NCI-H2171 (cell line): ENCODE measurements around the gene SCN2A.
"Not testable (repeated sequence)": the region's sequence is repeated elsewhere in the genome, so short reads cannot be mapped to it uniquely, and the experiment has no call there.

Experiments
- DNase-seq: peaks from one replicate; lab custom pipeline; 2025; lab: John Stamatoyannopoulos, UW

Gene SCN2A

DNA sequence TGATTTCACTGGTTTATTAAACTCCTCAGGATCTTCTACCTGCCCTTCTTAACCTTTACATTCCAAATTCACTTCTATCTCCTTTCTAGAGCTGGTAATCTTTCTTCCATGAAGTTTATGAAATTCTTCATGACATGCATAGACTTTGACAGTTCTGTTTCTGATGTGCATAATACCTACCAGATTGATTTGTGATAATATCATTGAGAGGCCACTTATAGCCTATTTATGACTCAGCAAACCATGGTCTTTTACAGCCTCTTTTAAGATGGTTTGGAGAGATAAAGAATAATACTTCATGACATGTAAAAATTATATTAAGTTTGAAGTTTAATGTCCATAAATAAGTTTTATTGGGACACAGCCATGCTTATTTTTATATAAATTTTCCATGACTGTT lies 14.0 kb downstream of the SCN2A start:
- DNase-seq, result no peak

GRCh38 chr2:165256618-165257017 lies 17.4 kb downstream of the SCN2A start:
- no peak for DNase-seq

DNA sequence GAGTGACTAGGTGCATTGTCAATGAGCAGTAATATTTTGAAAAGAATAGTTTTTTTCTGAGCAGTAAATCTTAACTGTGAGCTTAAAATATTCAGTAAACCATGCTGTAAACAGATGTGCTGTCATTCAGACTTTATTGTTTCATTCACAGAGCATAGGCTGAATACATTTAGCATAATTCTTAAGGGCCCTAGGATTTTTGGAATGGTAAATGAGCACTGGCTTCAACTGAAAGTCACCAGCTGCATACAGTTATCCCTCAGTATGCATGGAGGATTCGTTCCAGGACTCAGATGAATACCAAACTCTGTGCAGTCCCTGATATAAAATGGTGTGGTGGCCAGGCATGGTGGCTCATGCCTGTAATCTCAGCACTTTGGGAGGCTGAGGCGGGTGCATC lies 21.1 kb downstream of the SCN2A start:
- not testable (repeated sequence) for DNase-seq

GRCh38 chr2:165268754-165269153 lies 29.5 kb downstream of the SCN2A start:
- DNase-seq, result no peak

DNA sequence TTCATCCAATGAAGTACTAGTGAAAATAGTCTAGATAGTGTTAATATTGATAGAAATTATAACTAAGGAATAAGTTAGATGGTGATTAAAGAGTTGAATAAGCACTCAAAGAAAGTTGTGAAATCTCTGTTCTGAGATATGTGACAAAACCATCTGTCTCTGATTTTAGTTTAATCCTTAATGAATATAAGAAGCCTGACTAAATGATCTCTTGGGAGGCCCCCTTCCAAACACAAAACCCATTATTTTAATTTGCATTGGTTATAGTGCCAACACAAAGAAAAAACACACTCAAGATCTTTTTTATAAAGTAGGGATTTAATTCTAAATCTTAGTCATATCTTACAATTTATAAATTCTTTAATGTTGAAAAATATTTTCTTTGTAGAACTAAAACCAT lies 34.0 kb downstream of the SCN2A start:
- no peak for DNase-seq

DNA sequence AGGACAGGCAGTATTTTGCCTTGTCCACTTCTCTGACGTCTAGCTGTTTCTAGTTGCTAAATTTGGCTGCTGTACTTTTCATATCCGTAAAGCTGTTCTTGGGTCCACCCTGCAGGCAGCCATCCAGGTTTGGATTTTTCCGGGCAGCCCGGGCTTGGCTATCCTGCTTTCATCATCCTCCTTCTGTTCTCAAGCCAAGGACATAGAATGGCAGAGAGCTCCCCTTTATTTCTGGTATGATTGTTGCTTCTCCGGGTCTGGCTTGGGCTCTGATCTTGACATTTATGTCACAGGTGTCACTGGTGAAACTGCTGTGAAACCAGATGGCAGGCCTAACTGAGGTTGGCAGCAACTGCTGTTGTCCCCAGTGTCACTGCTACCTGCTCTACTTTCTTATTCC lies 35.5 kb downstream of the SCN2A start:
- DNase-seq, result peak; percentile 7

GRCh38 chr2:165275932-165276331 lies 36.7 kb downstream of the SCN2A start:
- no peak for DNase-seq

GRCh38 chr2:165277295-165277694 lies 38.1 kb downstream of the SCN2A start:
- no peak for DNase-seq

- no peak for DNase-seq
Measured at GRCh38 chr2:165277860-165278656, 38.8 kb downstream of the SCN2A start.

- no peak for DNase-seq
Measured at GRCh38 chr2:165280356-165280755, 41.1 kb downstream of the SCN2A start.

- no peak for DNase-seq
Measured at GRCh38 chr2:165281387-165281786, 42.2 kb downstream of the SCN2A start.

DNA sequence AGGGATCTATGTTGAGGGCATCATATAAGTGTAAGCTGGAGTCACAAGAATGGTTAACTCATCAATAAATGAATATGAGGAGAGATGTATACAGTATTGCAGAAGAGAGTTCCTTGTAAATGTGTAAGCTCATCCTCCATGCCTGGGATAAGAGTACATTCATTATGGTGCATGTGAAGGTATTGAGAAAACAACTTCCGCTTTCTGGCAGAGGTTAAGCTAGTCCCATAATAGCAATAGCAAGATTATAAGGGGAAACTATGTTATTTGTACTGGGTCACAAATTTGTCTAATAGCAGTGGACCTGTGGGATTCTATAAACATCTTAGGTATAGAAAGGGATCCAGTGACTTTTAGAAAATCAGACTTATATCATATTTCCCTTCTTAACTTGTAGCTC lies 44.1 kb downstream of the SCN2A start:
- DNase-seq, result no peak

DNA sequence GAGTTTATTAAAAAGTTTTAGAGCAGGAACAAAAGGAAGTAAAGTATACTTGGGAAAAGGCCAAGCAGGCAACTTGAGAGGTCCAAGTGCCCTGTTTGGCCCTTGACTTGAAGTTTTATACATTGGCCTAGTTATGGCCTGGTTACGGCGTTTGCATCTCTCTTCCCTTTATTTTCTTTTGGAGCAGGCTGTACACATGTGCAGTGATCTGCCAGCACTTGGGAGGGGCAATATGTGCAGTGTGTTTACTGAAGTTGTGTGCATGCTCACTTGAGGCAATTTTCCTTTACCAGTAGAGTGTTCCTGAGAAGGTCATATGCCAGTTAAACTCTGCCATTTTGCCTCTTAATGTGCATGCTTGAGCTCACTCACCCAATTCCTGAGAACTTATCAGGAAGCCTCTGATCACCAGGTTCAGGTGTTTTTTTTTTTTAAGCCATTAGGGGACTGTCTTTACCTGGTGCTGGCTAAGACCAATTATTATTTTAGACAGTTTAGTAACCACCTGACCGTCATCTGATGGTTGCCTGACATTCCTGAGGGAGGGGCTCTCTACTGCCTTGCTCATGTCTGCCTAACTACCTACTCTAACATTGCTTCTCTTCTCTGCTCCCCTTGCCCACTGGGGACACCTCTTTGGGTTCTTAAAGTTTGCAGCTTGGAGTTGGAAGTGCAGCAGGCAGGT lies 48.0 kb downstream of the SCN2A start:
- DNase-seq, result no peak

GRCh38 chr2:165289069-165289468 lies 49.9 kb downstream of the SCN2A start:
- DNase-seq, result no peak

GRCh38 chr2:165293440-165294420 lies 54.5 kb downstream of the SCN2A start:
- peak; percentile 92 for DNase-seq

DNA sequence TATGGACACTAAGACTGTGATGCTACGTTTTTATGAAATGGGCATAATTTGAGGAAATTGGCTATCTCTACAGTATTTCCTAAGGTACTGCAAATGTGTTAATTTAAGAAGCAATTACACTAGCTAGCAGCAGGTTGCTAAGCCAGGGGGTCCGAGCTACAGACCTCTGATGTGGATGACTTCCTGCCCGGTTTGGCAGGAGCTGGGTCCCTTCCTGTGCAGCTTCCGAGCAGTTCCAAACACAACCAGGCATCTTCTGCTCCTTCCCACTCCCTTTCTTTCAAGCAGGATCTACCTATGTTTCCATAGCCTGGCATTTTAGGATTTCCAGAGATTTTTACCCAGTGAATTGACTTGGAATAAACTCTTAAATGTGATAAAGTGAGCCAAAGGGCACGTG lies 55.7 kb downstream of the SCN2A start:
- DNase-seq, result no peak

- DNase-seq, result no peak
Measured at GRCh38 chr2:165295643-165296042, 56.4 kb downstream of the SCN2A start.

GRCh38 chr2:165305391-165306096 lies 66.3 kb downstream of the SCN2A start:
- no peak for DNase-seq

GRCh38 chr2:165307317-165307716 lies 68.1 kb downstream of the SCN2A start:
- DNase-seq, result no peak

DNA sequence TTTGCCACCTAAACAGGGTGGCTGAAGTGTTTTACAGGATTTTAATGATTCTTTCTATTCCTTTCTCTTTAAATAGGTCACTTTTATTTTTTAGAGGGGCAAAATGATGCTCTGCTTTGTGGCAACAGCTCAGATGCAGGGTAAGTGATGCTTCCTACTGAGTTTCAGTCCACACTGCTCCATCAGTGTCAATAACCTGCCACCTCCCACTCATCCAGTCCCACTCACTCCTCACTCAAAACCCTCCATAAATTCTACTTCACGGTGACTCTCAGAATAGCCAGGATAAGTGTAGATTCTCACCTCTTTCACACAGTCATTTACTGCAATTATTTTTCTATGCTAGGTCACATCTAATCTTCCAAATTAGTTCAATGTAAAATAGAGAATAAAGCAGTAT lies 72.7 kb downstream of the SCN2A start:
- DNase-seq, result no peak

GRCh38 chr2:165312999-165313398 lies 73.8 kb downstream of the SCN2A start:
- DNase-seq, result no peak

- DNase-seq, result no peak
Measured at GRCh38 chr2:165313509-165313908, 74.3 kb downstream of the SCN2A start.
